HG03457 (cell line): Measurements from ENCODE around the gene ATP5F1D.

ENCODE experiments used
- ATAC-seq: cut with Tn5 transposase; IDR thresholded peaks from one replicate; pipeline ENCODE4 v1.9.1; 2021; ENCODE audit warnings: moderate number of reproducible peaks; ENCODE audit not compliant: unreplicated experiment

The ATP5F1D gene

DNA sequence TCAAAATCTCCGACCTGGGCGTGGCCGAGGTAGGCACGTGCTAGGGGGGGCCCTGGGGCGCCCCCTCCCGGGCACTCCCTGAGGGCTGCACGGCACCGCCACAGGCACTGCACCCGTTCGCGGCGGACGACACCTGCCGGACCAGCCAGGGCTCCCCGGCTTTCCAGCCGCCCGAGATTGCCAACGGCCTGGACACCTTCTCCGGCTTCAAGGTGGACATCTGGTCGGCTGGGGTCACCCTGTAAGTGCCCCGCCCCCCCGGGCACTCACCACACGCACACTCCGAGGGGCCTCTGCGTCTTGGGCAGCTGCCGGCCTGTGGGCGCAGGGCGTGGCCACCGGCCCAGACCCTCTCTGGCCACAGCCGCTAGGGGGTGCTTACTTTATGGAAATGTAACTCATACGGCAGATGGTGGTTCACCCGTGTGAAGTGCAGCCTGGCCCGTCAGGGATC, 21.0 kb upstream of the ATP5F1D start:
- ATAC-seq, result no peak

DNA sequence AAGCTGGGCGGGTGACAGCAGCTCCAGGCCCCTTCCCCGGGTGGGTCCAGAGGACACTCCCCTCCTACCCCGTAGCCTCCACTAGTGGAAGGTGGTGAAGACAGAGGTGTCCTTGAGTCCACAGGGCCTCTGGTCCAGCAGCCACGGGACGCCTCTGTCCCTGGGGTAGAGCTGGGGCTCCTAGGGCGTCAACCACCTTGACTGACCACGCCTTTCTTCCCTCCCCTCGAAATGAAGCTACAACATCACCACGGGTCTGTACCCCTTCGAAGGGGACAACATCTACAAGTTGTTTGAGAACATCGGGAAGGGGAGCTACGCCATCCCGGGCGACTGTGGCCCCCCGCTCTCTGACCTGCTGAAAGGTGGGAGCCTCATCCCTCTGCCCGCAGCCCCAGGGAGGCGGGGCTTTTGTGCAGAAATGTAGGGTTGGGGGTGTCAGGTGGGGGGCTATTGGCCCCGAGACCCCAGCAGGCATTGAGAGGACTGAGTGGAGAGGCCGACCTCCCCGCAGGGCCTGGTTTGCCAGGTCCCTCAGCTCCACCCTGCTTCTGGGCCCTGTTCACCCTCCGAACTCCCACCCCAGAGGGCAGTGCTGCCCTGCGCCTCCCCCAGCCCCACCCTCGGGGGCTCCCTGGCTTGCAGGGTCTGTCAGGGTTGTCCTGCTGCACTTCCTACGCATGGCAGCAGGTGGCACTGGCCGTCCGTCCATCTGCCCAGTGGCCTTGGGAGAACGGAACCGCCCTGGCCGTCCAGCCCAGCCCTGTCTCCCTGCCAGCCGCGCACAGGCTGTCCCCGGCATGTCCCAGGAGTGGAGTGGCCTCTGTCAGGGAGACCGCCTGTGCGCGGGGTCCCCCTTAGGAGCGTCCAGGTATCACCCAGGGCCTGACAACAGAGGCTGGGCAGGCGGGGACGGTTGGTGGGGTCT, 20.3 kb upstream of the ATP5F1D start:
- ATAC-seq, result no peak

DNA sequence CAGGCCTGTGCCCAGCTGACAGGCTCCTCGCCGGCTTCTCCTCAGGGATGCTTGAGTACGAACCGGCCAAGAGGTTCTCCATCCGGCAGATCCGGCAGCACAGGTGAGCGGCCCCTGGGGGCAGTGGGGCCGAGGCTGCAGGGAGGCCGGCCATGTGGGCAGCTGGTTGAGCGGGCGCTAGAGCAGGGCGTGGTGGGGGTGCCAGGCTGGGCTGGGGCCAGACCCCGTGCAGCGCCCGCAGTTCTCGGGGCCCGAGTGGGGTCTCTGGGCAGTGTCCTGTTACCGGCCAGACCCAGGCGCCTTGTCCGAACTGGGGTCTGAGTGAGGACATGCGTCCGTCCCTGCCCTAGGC, 19.7 kb upstream of the ATP5F1D start:
- no peak for ATAC-seq

DNA sequence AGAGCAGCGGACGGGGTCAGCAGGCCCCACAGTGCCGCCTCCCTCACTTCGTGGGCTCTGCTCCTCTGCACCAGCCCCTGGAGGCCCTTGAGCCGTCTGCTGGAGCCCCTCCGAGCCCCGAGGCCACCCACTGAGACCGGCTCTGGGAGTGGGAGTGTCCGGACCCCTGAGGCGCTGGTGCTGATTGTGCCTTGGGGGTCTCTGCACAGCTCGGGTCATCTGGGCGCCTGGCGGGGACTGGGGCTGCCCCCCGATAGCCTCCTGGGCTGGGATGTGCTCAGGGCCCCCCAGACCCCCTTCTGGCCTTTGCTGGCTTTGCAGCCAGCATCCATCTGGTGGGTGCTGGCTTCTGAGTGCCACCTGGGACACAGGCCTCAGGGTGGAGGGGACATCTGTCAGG, 19.2 kb upstream of the ATP5F1D start:
- no peak for ATAC-seq

DNA sequence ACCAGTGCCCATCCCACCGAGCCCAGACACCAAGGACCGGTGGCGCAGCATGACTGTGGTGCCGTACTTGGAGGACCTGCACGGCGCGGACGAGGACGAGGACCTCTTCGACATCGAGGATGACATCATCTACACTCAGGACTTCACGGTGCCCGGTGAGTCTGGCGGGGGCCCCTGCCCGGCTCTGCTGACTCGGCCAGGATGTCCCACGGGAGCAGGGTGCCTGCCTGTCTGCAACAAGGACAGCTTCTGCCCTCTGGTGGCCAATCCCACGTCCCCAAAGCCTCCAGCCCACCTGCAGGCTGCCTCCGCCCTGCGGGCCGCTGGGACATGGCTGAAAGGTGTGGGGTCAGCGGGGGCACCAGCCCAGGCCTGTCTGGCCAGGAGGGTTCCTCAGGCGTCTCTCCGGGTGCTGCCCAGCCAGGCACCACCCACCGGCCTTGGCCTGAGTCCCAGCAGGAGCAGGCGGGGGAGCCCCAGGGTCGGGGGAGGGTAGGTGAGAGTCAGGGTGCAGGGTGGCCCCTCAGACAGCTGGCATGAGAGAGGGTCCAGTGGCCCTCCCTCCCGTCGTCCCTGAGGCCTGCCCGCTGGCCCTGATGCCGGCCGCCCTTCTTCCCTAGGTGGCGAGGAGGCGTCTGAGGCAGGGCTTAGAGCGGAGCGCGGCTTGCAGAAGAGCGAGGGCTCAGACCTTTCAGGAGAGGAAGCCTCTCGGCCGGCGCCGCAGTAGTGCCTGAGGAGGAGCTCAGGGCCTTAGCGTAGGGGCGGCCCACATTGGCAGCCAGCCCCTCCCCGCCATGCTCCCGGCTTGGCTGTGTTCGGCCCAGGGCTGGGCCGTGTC, 18.3 kb upstream of the ATP5F1D start:
- no peak for ATAC-seq

DNA sequence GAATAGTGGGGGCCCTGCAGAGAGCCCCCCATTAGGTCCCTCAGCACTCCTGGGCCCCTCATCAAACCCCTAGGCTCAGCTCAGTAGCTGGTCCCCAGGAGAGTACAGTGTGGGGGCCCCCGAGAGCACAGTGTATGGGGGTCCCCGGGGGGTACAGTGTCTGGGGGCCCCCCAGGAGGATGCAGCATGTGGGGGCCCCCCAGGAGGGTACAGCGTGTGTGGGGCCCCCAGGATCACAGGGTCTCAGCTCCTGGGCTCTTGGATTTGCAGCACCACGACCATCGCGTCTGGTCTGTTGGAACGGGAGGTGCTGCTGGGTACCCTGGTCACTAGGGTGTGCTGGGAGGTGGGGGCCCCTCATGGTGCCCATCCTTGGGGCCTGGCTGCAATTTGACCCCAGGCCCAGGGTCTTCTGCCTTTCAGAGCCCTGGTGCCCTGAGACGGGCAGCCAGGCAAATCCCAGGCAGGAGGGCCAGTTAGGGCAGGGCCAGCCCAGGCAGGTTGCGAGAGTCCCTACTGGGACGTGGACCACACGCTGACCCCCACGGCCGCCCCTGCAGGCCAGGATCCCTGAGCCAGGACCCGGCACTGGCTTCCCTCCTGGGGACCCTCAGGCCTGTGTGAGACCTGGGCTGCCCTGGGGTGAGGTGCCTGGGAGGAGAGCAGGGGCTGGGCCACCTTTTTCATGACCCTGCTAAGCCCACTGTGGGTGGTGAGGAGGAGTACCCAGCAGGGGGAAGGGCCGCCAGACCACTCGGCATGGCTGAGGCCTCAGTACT, 17.3 kb upstream of the ATP5F1D start:
- ATAC-seq, result no peak

DNA sequence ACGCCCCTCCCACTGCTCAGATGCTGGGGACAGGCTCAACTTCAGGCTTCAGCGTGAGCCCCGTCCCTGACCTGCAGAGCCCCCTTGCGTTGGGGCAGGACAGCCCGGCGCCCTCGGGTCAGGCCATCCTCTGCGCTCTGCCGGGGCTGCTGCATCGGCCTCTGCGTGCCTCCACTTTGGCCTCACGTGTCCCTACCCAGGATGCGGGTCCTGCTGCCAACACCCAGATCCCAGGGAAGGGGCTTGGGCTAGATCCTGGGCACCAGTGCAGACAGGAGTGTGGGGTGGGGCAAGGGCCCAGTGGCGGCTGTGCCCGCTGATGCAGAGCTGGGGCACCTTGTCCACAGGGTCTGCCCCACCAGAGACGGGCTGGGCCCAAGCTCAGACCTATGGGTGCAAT, 16.7 kb upstream of the ATP5F1D start:
- no peak for ATAC-seq

DNA sequence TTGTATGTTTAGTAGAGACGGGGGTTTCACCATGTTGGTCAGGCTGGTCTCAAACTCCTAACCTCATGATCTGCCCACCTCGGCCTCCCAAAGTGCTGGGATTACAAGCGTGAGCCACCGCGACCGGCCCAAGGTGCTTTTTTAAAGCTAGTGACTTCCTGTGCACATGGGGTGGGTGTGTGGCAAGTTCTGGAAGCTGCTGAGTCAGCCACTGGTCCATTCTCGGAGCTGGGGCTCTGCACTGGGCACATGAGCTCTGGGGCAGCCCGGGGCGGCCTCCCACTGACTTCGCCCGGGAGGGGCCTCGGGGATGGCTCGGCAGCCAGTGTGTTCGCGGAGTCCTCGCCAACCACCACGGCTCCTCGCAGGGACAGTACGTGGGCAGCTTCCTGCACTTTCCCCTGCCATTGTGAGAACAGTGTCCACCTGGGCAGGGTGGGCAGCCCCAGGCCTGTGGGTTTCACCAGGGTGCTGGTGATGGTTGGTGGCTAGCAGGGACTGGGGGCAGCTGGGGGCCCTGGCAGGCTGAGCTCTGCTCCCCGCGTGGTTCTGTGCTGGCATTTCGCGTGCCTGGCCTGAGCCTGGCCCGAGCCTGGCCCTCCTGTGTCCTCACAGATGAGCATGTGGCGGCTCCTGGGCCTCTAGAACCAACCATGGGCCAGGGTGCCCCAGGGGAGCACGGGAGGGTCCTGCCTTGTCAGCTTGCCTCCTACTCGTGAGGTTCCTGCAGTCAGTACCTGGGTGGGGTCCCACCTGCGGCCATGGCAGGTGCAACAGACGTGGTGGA, 15.9 kb upstream of the ATP5F1D start:
- no peak for ATAC-seq

DNA sequence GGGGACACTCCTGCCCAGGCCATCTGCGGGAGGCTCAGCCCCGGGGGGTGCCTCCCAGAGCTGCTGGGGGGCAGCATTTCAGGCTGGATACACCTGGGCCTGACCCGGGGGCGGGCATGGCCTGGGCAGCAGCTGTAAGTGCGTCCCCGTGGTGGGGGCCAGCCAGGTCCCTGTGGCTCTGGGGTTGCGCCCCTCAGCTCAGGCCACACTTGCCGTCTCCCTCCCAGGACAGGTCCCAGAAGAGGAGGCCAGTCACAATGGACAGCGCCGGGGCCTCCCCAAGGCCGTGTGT, 15.4 kb upstream of the ATP5F1D start:
- no peak for ATAC-seq

DNA sequence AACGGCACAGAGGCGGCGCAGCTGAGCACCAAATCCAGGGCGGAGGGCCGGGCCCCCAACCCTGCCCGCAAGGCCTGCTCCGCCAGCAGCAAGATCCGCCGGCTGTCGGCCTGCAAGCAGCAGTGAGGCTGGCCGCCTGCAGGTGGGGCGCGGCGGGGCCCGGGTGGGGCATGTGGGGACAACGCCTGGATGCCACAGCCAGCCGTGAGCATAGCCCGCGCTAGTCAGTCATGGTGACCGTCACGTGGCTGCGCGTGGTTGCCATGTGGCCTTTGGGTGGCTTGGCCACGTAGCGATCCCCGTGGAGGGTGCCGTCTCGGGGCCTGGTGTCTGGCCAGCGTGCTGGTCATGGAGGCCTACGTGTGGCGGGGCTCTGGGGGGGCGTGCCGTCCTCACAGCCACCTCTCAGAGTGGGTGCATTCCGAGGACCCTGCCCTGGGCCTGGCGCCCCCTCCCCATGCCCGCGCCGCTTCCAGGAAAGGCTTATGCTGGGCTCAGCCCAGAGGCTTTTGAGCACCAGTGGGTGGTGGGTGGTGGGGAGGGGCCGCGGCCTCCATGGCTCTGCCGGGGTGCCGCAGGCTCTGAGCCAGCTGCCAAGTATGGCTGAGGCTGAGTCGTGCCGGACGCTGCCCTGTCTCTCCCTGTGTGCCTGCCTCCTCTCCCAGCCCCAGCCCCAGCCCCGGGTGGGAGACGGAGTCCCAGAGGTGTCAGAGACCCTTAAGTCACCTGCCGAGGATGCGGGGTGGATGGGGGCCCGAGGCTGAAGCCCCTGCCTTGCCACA, 14.8 kb upstream of the ATP5F1D start:
- no peak for ATAC-seq

DNA sequence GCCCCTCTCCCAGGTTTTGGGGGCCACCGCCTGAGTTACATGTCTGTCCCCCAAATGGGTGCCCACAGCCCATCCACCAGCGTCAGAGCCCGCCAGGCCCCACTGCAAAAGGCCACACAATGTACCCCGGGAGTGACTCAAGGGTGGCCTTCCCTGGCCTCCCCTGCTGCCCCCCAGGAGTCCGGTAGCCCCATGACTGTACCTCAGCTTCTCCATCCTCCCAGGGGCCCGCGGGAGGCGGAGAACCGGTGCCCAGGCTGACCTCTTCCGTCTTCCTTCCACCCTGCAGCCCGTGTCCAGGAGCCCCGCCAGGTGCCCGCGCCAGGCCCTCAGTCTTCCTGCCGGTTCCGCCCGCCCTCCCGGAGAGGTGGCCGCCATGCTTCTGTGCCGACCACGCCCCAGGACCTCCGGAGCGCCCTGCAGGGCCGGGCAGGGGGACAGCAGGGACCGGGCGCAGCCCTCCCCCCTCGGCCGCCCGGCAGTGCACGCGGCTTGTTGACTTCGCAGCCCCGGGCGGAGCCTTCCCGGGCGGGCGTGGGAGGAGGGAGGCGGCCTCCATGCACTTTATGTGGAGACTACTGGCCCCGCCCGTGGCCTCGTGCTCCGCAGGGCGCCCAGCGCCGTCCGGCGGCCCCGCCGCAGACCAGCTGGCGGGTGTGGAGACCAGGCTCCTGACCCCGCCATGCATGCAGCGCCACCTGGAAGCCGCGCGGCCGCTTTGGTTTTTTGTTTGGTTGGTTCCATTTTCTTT, 14.1 kb upstream of the ATP5F1D start:
- no peak for ATAC-seq

DNA sequence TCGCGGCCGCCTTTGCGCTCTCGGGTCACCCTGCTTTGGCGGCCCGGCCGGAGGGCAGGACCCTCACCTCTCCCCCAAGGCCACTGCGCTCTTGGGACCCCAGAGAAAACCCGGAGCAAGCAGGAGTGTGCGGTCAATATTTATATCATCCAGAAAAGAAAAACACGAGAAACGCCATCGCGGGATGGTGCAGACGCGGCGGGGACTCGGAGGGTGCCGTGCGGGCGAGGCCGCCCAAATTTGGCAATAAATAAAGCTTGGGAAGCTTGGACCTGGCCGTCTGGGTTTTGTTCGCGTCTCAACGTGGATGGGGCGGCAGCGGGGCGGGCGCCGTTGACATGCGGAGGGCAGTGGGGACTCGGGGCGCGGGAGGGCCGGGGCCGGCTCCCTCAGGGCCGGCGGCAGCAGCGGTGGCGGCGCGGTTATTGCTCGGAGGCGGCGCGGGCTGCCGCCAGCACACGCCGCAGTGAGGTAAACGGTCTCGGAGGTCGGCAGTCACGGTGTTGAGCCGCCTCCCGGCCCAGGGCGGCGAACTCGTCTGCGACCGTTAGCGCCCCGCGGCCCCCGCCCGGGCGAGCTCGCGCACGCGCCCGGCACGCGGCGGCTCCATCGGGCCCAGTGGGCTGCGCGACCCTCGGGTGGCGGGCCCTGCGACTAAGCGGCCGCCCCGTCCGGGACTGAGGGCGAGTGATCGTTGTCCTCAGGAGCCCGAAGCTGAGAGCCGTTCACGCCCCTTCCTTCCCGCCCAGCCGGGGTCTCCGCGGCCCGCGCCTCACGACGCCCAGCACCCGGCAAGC, 13.2 kb upstream of the ATP5F1D start:
- no peak for ATAC-seq

DNA sequence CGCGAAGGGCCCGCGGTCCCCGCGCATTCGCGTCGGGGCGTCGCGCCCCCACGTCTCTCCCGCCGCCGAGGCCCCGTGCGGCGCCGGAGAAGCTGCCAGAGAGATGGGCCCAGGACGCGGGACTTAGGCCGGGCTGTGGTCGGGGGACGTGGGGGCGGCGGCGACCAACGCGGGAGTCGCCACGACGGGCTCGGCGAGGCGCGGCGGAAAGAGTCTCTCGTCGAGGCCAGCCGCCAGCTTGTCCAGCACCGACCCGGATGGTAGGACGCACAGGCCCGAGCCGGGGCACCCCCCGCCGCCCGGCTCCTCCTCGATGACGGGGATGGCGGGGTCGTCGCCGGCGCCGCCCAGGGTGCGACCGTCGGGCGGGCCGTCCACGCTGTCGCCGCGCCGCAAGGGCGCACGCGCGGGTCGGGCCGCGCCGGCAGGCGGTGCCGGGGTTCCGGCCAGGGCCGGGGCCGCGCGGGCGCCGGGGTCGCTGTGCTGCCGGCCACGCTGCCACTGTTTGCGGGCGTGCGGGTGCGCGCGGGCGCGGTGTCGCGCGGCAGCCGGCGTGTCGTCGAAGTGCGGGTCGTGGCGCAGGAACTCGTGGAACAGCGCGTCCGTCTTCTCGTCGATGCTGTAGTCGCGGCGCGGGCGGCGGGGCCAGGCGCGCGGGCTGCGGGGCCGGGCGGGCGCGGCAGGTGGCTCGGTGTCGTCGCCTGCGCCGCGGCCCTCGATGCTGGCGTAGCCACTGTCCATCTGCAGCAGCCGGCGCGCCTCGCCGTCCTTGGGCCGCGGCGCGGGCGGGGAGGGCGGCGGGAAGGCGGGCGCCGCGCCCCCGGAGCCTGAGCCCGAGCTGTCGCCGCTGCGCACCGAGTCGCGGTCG, 12.3 kb upstream of the ATP5F1D start:
- ATAC-seq, result no peak

DNA sequence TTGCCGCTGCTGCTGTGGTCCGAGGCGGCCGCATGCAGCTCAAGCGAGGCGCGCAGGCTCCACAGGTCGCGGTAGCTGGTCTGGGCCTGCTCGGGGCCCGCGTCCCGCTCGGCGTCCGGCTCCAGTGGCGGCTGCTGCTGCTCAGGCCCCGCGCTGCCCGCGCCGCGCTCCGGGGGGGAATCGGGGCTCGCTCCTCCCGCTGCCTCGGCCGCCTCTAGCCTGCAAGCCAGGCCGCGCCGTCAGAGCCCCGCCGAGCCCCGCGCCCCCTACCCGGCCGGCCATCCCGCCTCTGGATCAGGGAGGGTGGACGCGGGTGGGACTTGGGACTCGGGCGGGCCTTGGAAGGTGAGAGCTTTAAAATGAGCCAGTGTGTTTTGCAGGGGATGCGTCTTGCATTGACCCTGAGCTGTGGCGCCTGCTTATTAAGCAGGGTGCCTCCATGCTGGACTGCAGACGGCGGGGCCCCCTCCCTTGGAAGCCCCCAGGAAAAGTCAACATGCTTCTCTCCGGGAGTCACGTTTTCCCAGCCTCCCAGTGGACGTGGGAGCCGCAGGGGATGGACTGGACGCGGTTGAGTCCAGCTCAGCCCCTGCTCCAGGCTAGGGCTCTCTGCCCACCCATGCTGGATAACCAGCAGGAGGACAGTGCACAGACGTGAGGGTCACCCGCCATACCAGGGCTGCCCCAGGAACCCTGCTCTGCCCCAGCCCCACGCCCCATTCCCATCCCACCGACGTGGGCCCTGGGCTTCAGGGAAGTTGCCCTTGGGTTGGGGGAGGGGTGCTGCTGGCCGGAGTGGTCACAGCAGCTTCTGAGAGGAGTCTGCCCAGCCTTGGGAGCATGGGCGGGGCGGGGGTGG, 11.4 kb upstream of the ATP5F1D start:
- no peak for ATAC-seq

DNA sequence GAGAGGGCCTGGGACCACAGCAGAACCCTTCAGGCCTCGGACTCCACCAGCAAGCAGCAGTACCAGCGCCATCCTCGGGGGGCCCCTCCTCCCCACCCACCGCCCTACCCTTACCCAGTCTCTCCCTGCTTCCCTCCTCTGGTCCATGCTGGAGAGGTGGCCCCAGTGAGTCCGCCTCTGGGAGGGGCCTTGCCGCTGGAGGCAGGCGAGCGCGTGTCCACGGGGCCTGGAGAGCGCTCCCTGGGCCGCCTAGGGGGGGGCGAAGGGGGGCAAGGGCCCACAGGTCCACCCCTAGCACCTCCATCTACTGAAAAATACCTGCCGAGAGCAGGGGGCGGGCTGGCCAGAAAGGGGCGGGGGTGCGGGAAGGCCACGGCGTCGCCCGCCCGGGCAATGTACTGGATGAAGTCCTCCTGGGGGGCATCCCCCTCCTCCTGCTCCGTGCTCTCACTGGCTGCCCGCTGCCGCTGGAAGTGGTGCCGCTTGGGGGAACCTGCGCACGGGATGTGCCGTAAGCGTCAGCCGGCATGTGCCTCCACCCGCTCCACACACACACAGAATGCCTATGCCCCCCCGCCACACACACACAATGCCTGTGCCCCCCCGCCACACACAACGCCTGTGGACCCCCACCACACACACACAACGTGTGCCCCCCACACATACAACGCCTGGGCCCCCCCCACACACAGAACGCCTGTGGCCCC, 10.6 kb upstream of the ATP5F1D start:
- no peak for ATAC-seq
